OCI-LY3 (cell line): ENCODE results near the gene IRGQ.

ENCODE experiments used
- EZH2phosphoT487 ChIP-seq: fragments of 200-600 bp; shearing (Covaris generic); IDR thresholded peaks from 2 replicates; pipeline ENCODE4 v1.6.1; 2018; ENCODE audit warnings: antibody characterized with exemption, mixed run types, low read depth
- TF ChIP-seq, protein P1 (sequence below): fragments of 200-600, 300-600 bp; sonication (generic); IDR thresholded peaks from 2 replicates; pipeline ENCODE4 v1.5.1; 2014; ENCODE audit warnings: antibody characterized with exemption, low read length, low read depth

- TF ChIP-seq, protein P1, sequence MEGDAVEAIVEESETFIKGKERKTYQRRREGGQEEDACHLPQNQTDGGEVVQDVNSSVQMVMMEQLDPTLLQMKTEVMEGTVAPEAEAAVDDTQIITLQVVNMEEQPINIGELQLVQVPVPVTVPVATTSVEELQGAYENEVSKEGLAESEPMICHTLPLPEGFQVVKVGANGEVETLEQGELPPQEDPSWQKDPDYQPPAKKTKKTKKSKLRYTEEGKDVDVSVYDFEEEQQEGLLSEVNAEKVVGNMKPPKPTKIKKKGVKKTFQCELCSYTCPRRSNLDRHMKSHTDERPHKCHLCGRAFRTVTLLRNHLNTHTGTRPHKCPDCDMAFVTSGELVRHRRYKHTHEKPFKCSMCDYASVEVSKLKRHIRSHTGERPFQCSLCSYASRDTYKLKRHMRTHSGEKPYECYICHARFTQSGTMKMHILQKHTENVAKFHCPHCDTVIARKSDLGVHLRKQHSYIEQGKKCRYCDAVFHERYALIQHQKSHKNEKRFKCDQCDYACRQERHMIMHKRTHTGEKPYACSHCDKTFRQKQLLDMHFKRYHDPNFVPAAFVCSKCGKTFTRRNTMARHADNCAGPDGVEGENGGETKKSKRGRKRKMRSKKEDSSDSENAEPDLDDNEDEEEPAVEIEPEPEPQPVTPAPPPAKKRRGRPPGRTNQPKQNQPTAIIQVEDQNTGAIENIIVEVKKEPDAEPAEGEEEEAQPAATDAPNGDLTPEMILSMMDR, result no peak
- no peak for TF ChIP-seq EZH2phosphoT487
These were observed 6.7 kb downstream of the IRGQ start for GRCh38 chr19:43589277-43589676.
